GM19395 (cell line): ENCODE data around the gene CABS1.

Source experiments
- ATAC-seq: cut with Tn5 transposase; IDR thresholded peaks from one replicate; pipeline ENCODE4 v1.9.1; 2021; ENCODE audit warnings: mild to moderate bottlenecking, moderate library complexity; ENCODE audit not compliant: unreplicated experiment

The CABS1 gene

GRCh38 chr4:70334681-70335080, at the start of gene CABS1:
CABS1 (plus strand) TSS chr4:70334981; CDS start chr4:70335040, 59 bp downstream.
- no peak for ATAC-seq

- ATAC-seq = no peak
Measured at GRCh38 chr4:70288651-70289050, 46.1 kb upstream of the CABS1 start.

- ATAC-seq = no peak
Measured at GRCh38 chr4:70291341-70291740, 43.4 kb upstream of the CABS1 start.

GRCh38 chr4:70297576-70297975, 37.2 kb upstream of the CABS1 start:
- ATAC-seq = no peak

- ATAC-seq = no peak
Measured at GRCh38 chr4:70298051-70298450, 36.7 kb upstream of the CABS1 start.

GRCh38 chr4:70299643-70300042, 35.1 kb upstream of the CABS1 start:
- no peak for ATAC-seq

- no peak for ATAC-seq
Measured at GRCh38 chr4:70300215-70300614, 34.6 kb upstream of the CABS1 start.

GRCh38 chr4:70303090-70303489, 31.7 kb upstream of the CABS1 start:
- ATAC-seq = no peak

GRCh38 chr4:70305601-70306000, 29.2 kb upstream of the CABS1 start:
- ATAC-seq = no peak

- no peak for ATAC-seq
Measured at GRCh38 chr4:70306076-70306475, 28.7 kb upstream of the CABS1 start.

GRCh38 chr4:70313736-70314135, 21.0 kb upstream of the CABS1 start:
- no peak for ATAC-seq

- no peak for ATAC-seq
Measured at GRCh38 chr4:70315928-70316327, 18.9 kb upstream of the CABS1 start.

- no peak for ATAC-seq
Measured at GRCh38 chr4:70326052-70326451, 8.7 kb upstream of the CABS1 start.

GRCh38 chr4:70336043-70336442, 1.3 kb downstream of the CABS1 start:
- no peak for ATAC-seq

- ATAC-seq = no peak
Measured at GRCh38 chr4:70337886-70338420, 3.2 kb downstream of the CABS1 start.

- no peak for ATAC-seq
Measured at GRCh38 chr4:70356185-70356584, 21.4 kb downstream of the CABS1 start.

GRCh38 chr4:70359115-70359661, 24.4 kb downstream of the CABS1 start:
- no peak for ATAC-seq

- ATAC-seq = no peak
Measured at GRCh38 chr4:70360460-70360859, 25.7 kb downstream of the CABS1 start, which contains the start of gene SMR3A. SMR3A (plus strand) TSS chr4:70360760; CDS start chr4:70362116, 1,356 bp downstream.

- no peak for ATAC-seq
Measured at GRCh38 chr4:70364002-70364401, 29.2 kb downstream of the CABS1 start.

GRCh38 chr4:70365479-70365878, 30.7 kb downstream of the CABS1 start:
- no peak for ATAC-seq

- no peak for ATAC-seq
Measured at GRCh38 chr4:70367813-70368212, 33.0 kb downstream of the CABS1 start.

- no peak for ATAC-seq
Measured at GRCh38 chr4:70371987-70372386, 37.2 kb downstream of the CABS1 start.

GRCh38 chr4:70372760-70373159, 38.0 kb downstream of the CABS1 start:
- no peak for ATAC-seq
